Effector memory CD4-positive, alpha-beta T cell (primary cell): ENCODE data around the gene CDC23.
A peak's percentile ranks its signal among the peaks of the same experiment; 100 is the strongest.

Experiments used
- DNase-seq, 3 donors: peaks; one replicate each; pipeline ENCODE4 v3.0.0-alpha.2; 2020
- H3K27ac ChIP-seq: 2 replicates; pipeline ENCODE4 v1.7.0; 2013; ENCODE audit warnings: mild to moderate bottlenecking, low read length, moderate library complexity; ENCODE audit not compliant: insufficient read depth, poor library complexity, severe bottlenecking
- H3K27me3 ChIP-seq: replicated peaks from 2 replicates; pipeline ENCODE4 v1.7.0; 2013; ENCODE audit warnings: mild to moderate bottlenecking, low read length; ENCODE audit not compliant: insufficient read depth, control insufficient read depth, poor library complexity, severe bottlenecking
- H3K36me3 ChIP-seq: 2 replicates; pipeline ENCODE4 v1.7.0; 2013; ENCODE audit warnings: mild to moderate bottlenecking, low read length, moderate library complexity; ENCODE audit not compliant: control insufficient read depth, insufficient read depth
- H3K4me1 ChIP-seq: 2 replicates; pipeline ENCODE4 v1.7.0; 2013; ENCODE audit warnings: low read length, mild to moderate bottlenecking; ENCODE audit not compliant: control insufficient read depth, insufficient read depth, poor library complexity, severe bottlenecking
- H3K4me3 ChIP-seq: 2 replicates; pipeline ENCODE4 v1.7.0; 2013; ENCODE audit warnings: low read length, low read depth, mild to moderate bottlenecking; ENCODE audit not compliant: insufficient read depth, poor library complexity, severe bottlenecking
- H3K9me3 ChIP-seq: 2 replicates; pipeline ENCODE4 v1.7.0; 2013; ENCODE audit warnings: mild to moderate bottlenecking, low read length, moderate library complexity; ENCODE audit not compliant: control insufficient read depth

CDC23 gene

GRCh38 chr5:138180183-138180782 lies 32.8 kb downstream of the CDC23 start:
- Histone ChIP-seq H3K9me3 (no peaks in the 10 kb centered on the region), H3K27me3 (no peaks in the 10 kb centered on the region), H3K27ac (no peak overlapping the region), H3K36me3 (peaks cover under 1% of the 10 kb centered on the region), H3K4me1 (peaks cover 7% of the 10 kb centered on the region), H3K4me3 (no peak overlapping the region)
- no peak for DNase-seq

DNA sequence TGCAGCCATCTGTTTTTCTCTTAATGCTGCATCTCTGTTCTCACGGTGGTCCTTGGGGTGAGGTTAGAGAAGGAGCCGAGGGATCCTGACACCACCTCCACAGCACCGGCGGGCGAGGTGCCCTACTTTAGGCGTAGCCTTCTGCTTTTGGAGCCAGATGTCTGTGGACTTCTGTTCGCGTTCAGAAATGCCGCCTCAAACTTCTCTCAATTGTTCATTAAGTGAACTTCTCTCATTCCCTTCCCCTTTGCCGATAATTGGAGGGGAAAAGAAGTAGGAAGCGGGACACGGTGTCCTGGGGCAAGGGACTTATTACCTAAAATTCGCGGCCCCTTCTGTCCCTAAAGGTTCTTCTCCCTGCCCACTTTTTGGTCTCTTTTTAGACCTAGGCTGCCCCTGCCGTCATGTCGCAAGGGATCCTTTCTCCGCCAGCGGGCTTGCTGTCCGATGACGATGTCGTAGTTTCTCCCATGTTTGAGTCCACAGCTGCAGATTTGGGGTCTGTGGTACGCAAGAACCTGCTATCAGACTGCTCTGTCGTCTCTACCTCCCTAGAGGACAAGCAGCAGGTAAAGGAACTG lies 33.8 kb downstream of the CDC23 start:
- no peak overlapping the region for H3K27ac ChIP-seq
- H3K27me3 ChIP-seq = no peaks in the 10 kb centered on the region
- no peaks in the 10 kb centered on the region for H3K9me3 ChIP-seq
- peaks cover 3% of the 10 kb centered on the region for H3K36me3 ChIP-seq
- H3K4me3 ChIP-seq = peak overlapping the region; percentile 90
- peaks cover 7% of the 10 kb centered on the region for H3K4me1 ChIP-seq
- no peak for DNase-seq

GRCh38 chr5:138178516-138179276 lies 34.4 kb downstream of the CDC23 start, which contains the start of the genes BRD8 and KIF20A:
Gene BRD8, minus strand, starts transcription at chr5:138178630. Its CDS starts 16 bp downstream, at chr5:138178614.
Gene KIF20A, plus strand, starts transcription at chr5:138179112. Its CDS starts 569 bp downstream, at chr5:138179681.
- H3K4me1 ChIP-seq = peaks cover 7% of the 10 kb centered on the region
- H3K4me3 ChIP-seq = peak within 1 kb of the TSS; percentile 90
- peak; percentile 73 to 87 (median 82) for DNase-seq
- H3K9me3 ChIP-seq = no peaks in the 10 kb centered on the region
- peaks cover 9% of the 10 kb centered on the region for H3K36me3 ChIP-seq
- H3K27ac ChIP-seq = peak within 1 kb of the TSS; percentile 68
- no peaks in the 10 kb centered on the region for H3K27me3 ChIP-seq

- Histone ChIP-seq H3K9me3 (no peaks in the 10 kb centered on the region), H3K27me3 (no peaks in the 10 kb centered on the region), H3K4me1 (peaks cover 7% of the 10 kb centered on the region), H3K4me3 (peak overlapping the region; percentile 90), H3K27ac (peak overlapping the region; percentile 68), H3K36me3 (peaks cover 14% of the 10 kb centered on the region)
- DNase-seq = no peak
Measured at GRCh38 chr5:138177941-138178515, 35.1 kb downstream of the CDC23 start.

DNA sequence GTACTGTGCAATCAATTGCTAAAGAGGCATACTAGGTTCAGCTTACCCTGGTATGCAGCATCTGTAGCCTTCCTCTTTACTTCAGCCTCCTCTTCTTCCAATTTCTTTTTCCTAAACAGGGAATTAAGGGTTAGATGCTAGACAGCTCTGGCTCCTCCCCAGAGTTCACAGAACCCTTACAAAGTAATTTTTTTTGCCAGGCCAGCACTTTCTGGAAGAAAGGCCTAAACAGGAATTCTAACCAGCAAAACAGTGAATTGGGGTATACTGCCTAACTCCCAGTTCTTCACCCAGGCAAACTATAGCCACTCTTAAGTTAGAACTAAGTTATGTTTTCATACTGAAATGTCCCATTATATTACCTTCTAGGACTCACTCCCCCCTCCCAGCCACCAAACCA lies 42.8 kb downstream of the CDC23 start:
- Histone ChIP-seq H3K9me3 (no peaks in the 10 kb centered on the region), H3K4me3 (no peak overlapping the region), H3K27me3 (no peaks in the 10 kb centered on the region), H3K27ac (no peak overlapping the region), H3K4me1 (no peaks in the 10 kb centered on the region), H3K36me3 (peaks cover 80% of the 10 kb centered on the region)
- no peak for DNase-seq

GRCh38 chr5:138169124-138169523 lies 44.0 kb downstream of the CDC23 start:
- Histone ChIP-seq H3K9me3 (no peaks in the 10 kb centered on the region), H3K36me3 (peaks cover 86% of the 10 kb centered on the region), H3K27me3 (no peaks in the 10 kb centered on the region), H3K27ac (no peak overlapping the region), H3K4me1 (no peaks in the 10 kb centered on the region), H3K4me3 (no peak overlapping the region)
- no peak for DNase-seq

GRCh38 chr5:138163721-138164120 lies 49.4 kb downstream of the CDC23 start:
- H3K27me3 ChIP-seq = no peaks in the 10 kb centered on the region

GRCh38 chr5:138160706-138161105 lies 52.4 kb downstream of the CDC23 start:
- DNase-seq = no peak
- H3K27me3 ChIP-seq = no peaks in the 10 kb centered on the region
- H3K4me3 ChIP-seq = no peak overlapping the region
- no peaks in the 10 kb centered on the region for H3K4me1 ChIP-seq
- H3K27ac ChIP-seq = no peak overlapping the region
- H3K36me3 ChIP-seq = peaks cover 81% of the 10 kb centered on the region
- no peaks in the 10 kb centered on the region for H3K9me3 ChIP-seq

More at GRCh38 chr5:138163721-138164120, 49.4 kb downstream of the CDC23 start:
- Histone ChIP-seq H3K9me3 (no peaks in the 10 kb centered on the region), H3K36me3 (peaks cover 97% of the 10 kb centered on the region), H3K27ac (no peak overlapping the region), H3K4me3 (no peak overlapping the region), H3K4me1 (no peaks in the 10 kb centered on the region)
- DNase-seq = no peak

DNA sequence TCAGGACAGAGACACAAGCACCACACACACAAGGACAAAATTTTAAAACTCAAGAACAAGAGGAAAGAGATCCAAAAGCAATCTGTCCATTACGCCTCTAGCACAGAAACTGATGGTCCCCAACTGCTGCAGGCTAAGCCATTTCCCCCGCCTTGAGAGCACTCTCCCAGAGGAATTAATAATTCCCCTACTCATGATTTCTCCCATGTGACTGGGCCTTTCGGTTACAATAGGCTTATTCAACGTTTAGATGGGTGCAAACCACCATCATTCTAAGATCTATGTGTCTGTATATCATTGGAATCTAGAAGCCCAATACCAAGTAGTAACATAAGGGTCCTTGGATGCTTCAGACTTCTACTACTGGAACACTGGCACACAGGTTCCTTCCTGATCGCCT lies 53.5 kb downstream of the CDC23 start:
- Histone ChIP-seq H3K9me3 (no peaks in the 10 kb centered on the region), H3K4me1 (no peaks in the 10 kb centered on the region), H3K27ac (no peak overlapping the region), H3K4me3 (no peak overlapping the region), H3K27me3 (no peaks in the 10 kb centered on the region), H3K36me3 (peaks cover 71% of the 10 kb centered on the region)
- DNase-seq = no peak

DNA sequence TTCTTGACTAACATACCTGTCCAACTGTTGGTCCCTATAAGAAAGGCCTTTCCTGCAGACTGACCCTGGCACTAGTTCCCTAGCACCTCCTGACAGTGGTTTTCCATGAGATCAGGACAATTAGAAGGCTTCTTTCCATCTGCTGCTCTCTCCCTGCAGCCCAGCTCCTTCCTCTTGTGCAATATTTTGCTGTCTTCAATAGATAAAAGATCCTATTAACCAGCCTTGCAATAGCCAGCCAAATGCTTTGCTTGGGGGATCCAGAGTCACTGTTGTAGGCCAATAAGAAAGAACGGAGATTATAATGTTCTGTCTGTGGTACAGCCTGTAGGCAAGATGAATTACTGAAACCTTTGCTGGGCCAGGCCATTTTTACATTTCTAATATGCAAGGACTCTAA lies 55.5 kb downstream of the CDC23 start:
- Histone ChIP-seq H3K4me3 (no peak overlapping the region), H3K9me3 (no peaks in the 10 kb centered on the region), H3K36me3 (peaks cover 51% of the 10 kb centered on the region), H3K27me3 (no peaks in the 10 kb centered on the region), H3K4me1 (no peaks in the 10 kb centered on the region), H3K27ac (no peak overlapping the region)
- DNase-seq = no peak
